RWPE2 (cell line): ENCODE measurements around the gene ZMYM3.

Experiments used
- ATAC-seq: fragments of 200-7000 bp; cut with Tn5 transposase; 3 replicates; pipeline ENCODE4 v1.9.1; 2021; ENCODE audit warnings: low read depth
- DNase-seq: peaks from one replicate; pipeline ENCODE4 v3.0.0-alpha.2; 2020; ENCODE audit warnings: low spot score
- H3K27ac ChIP-seq: fragments of 450-650 bp; 2 replicates; pipeline ENCODE4 v1.5.1; 2017; ENCODE audit warnings: mild to moderate bottlenecking; ENCODE audit not compliant: poor library complexity, severe bottlenecking
- H3K27me3 ChIP-seq: fragments of 250-450 bp; sonication (Bioruptor Pico); 2 replicates; pipeline ENCODE4 v1.5.1; 2021; ENCODE audit warnings: mild to moderate bottlenecking, moderate library complexity; ENCODE audit not compliant: insufficient read depth, poor library complexity, severe bottlenecking
- H3K36me3 ChIP-seq: fragments of 250-450 bp; sonication (Bioruptor Pico); 2 replicates; pipeline ENCODE4 v1.5.1; 2020; ENCODE audit warnings: low read depth, mild to moderate bottlenecking, moderate library complexity
- H3K4me1 ChIP-seq: fragments of 250-450 bp; sonication (Bioruptor Pico); 2 replicates; pipeline ENCODE4 v1.5.1; 2021; ENCODE audit warnings: mild to moderate bottlenecking, moderate library complexity; ENCODE audit not compliant: insufficient read depth, poor library complexity, severe bottlenecking
- H3K4me3 ChIP-seq: fragments of 250-450 bp; sonication (Bioruptor Pico); 2 replicates; pipeline ENCODE4 v1.5.1; 2021; ENCODE audit warnings: mild to moderate bottlenecking, moderate library complexity; ENCODE audit not compliant: severe bottlenecking
- H3K9me3 ChIP-seq: fragments of 250-450 bp; sonication (Bioruptor Pico); 2 replicates; pipeline ENCODE4 v1.5.1; 2021; ENCODE audit warnings: mild to moderate bottlenecking, moderate library complexity; ENCODE audit not compliant: severe bottlenecking
- TF ChIP-seq, protein P1 (sequence below): fragments of 450-650 bp; IDR thresholded peaks from one replicate; pipeline ENCODE4 v1.5.1; 2017; ENCODE audit warnings: mild to moderate bottlenecking, moderate library complexity; ENCODE audit not compliant: poor library complexity, severe bottlenecking

The ZMYM3 gene

GRCh38 chrX:71216485-71216884 lies 37.5 kb downstream of the ZMYM3 start:
- no peak for DNase-seq
- no peaks in the 10 kb centered on the region for H3K27me3 ChIP-seq
- H3K9me3 ChIP-seq = no peaks in the 10 kb centered on the region
- H3K36me3 ChIP-seq = no peaks in the 10 kb centered on the region
- H3K27ac ChIP-seq = no peak overlapping the region
- no peak overlapping the region for H3K4me3 ChIP-seq
- ATAC-seq = no peak
- no peaks in the 10 kb centered on the region for H3K4me1 ChIP-seq
- TF ChIP-seq, protein P1, sequence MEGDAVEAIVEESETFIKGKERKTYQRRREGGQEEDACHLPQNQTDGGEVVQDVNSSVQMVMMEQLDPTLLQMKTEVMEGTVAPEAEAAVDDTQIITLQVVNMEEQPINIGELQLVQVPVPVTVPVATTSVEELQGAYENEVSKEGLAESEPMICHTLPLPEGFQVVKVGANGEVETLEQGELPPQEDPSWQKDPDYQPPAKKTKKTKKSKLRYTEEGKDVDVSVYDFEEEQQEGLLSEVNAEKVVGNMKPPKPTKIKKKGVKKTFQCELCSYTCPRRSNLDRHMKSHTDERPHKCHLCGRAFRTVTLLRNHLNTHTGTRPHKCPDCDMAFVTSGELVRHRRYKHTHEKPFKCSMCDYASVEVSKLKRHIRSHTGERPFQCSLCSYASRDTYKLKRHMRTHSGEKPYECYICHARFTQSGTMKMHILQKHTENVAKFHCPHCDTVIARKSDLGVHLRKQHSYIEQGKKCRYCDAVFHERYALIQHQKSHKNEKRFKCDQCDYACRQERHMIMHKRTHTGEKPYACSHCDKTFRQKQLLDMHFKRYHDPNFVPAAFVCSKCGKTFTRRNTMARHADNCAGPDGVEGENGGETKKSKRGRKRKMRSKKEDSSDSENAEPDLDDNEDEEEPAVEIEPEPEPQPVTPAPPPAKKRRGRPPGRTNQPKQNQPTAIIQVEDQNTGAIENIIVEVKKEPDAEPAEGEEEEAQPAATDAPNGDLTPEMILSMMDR = no peak

DNA sequence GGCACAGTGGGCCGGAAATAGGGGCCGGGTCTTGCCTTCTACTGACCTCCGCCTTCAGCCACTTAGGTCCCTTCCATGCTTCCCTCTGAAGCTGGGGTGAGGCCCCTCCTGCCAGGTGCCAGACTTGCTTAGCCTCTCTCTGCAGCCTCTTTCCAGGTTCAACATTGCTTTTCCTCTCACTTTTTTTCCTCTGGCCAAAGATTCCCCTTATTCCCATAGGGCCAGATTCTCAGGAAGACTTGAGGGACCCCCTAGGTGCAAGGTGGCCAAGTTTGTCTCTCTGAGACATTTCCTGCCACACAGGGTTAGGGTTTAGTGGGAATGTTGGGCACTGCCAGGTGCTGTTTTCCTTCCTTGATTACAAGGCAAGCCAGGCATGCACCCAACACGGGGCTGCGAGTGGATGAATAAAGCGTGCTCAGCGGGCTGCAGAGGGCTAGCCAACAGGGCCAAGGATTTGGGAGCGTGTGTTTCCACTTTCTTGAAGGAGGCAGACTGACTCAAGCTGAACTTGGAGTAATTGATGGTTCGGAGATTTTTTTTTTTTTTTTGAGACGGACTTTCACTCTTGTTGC lies 38.5 kb downstream of the ZMYM3 start:
- Histone ChIP-seq H3K27ac (no peak overlapping the region), H3K27me3 (no peaks in the 10 kb centered on the region), H3K9me3 (no peaks in the 10 kb centered on the region), H3K36me3 (no peaks in the 10 kb centered on the region), H3K4me3 (no peak overlapping the region), H3K4me1 (no peaks in the 10 kb centered on the region)
- no peak for ATAC-seq
- DNase-seq = no peak
- TF ChIP-seq, protein P1 = no peak

- ATAC-seq = no peak
- H3K4me1 ChIP-seq = no peaks in the 10 kb centered on the region
- H3K4me3 ChIP-seq = no peak overlapping the region
- H3K9me3 ChIP-seq = no peaks in the 10 kb centered on the region
- no peaks in the 10 kb centered on the region for H3K36me3 ChIP-seq
- no peak overlapping the region for H3K27ac ChIP-seq
- no peak for DNase-seq
- H3K27me3 ChIP-seq = no peaks in the 10 kb centered on the region
- TF ChIP-seq, protein P1 = no peak
These were observed 39.2 kb downstream of the ZMYM3 start for GRCh38 chrX:71214604-71215337.

DNA sequence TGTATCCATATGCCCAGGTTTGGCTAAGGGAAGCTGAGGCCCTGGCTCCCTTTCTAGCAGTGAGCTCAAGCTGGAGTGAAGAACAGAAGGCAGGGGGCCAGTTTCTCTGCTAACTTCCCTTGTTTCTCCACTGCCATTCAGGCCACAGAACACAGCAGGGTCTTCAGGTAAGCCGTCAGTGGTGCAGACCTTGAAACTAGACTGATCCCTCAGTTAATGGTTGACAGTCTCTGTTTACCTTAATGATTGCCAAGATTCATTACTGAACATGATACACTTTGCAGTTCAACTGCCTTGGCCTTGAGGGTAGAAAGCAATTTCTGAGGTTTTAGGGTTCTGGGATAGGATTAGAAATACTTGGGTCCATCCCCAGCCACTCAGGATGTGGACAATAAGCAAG lies 39.8 kb downstream of the ZMYM3 start:
- no peaks in the 10 kb centered on the region for H3K36me3 ChIP-seq
- no peak for ATAC-seq

More for the DNA sequence above, 39.8 kb downstream of the ZMYM3 start:
- TF ChIP-seq, protein P1 = no peak
- Histone ChIP-seq H3K27ac (no peak overlapping the region), H3K27me3 (no peaks in the 10 kb centered on the region), H3K4me1 (no peaks in the 10 kb centered on the region), H3K4me3 (no peak overlapping the region), H3K9me3 (no peaks in the 10 kb centered on the region)
- DNase-seq = no peak
